ENCODE results near the gene IL11RA.
A peak's percentile ranks its signal among the peaks of the same experiment; 100 is the strongest.
"Not testable (repeated sequence)": the region's sequence is repeated elsewhere in the genome, so short reads cannot be mapped to it uniquely, and the experiment has no call there.

Gene IL11RA

GRCh38 chr9:34630402-34631154 lies 21.4 kb upstream of the IL11RA start:
- no peak for DNase-seq

GRCh38 chr9:34633166-34633565 lies 18.8 kb upstream of the IL11RA start:
- DNase-seq = no peak

- no peak for DNase-seq
These were observed 18.0 kb upstream of the IL11RA start for GRCh38 chr9:34633851-34634550.

- DNase-seq = no peak
These were observed 17.3 kb upstream of the IL11RA start for GRCh38 chr9:34634551-34635248.

- no peak for DNase-seq
These were observed 16.4 kb upstream of the IL11RA start for GRCh38 chr9:34635556-34635955.

GRCh38 chr9:34636791-34637355 lies 15.1 kb upstream of the IL11RA start:
- DNase-seq = no peak

- peak; percentile 42 to 83 for DNase-seq
These were observed 14.4 kb upstream of the IL11RA start, which contains the start of gene SIGMAR1 for GRCh38 chr9:34637356-34638137. TSS of gene SIGMAR1 (minus strand) at chr9:34637787. CDS start at chr9:34637697, 90 bp downstream.

- no peak for DNase-seq
These were observed 13.9 kb upstream of the IL11RA start for GRCh38 chr9:34638138-34638445.

- DNase-seq = not testable (repeated sequence)
These were observed 12.7 kb upstream of the IL11RA start for GRCh38 chr9:34639322-34639721.

- no peak for DNase-seq
These were observed 9.3 kb upstream of the IL11RA start for GRCh38 chr9:34642679-34643078.

GRCh38 chr9:34644766-34645314 lies 7.1 kb upstream of the IL11RA start:
- no peak for DNase-seq

GRCh38 chr9:34646211-34647083 lies 5.5 kb upstream of the IL11RA start, which contains the start of gene GALT:
TSS of gene GALT (plus strand) at chr9:34646675. CDS start at chr9:34646705, 30 bp downstream.
- DNase-seq = peak; percentile 76 to 84

- no peak for DNase-seq
These were observed 4.9 kb upstream of the IL11RA start for GRCh38 chr9:34647084-34647403.

GRCh38 chr9:34647651-34648050 lies 4.3 kb upstream of the IL11RA start:
- no peak for DNase-seq

- DNase-seq = no peak
These were observed 3.3 kb upstream of the IL11RA start for GRCh38 chr9:34648673-34649072.

- DNase-seq = no peak
These were observed 1.2 kb upstream of the IL11RA start for GRCh38 chr9:34650816-34651215.

- DNase-seq = no peak
These were observed 664 bp upstream of the IL11RA start for GRCh38 chr9:34651321-34651720.

GRCh38 chr9:34652602-34653000 lies 616 bp downstream of the IL11RA start:
- no peak for DNase-seq

GRCh38 chr9:34653151-34654072 lies 1.4 kb downstream of the IL11RA start:
- no peak for DNase-seq

GRCh38 chr9:34654323-34655051 lies 2.5 kb downstream of the IL11RA start:
- no peak for DNase-seq

All from NCI-H187 (cell line).